HG03025 (cell line): ENCODE measurements around the gene KSR1.
"Not testable (repeated sequence)": the region's sequence is repeated elsewhere in the genome, so short reads cannot be mapped to it uniquely, and the experiment has no call there.

Experiments
- ATAC-seq: cut with Tn5 transposase; IDR thresholded peaks from one replicate; pipeline ENCODE4 v1.9.1; 2021; ENCODE audit warnings: mild to moderate bottlenecking, moderate library complexity; ENCODE audit not compliant: unreplicated experiment, low FRiP score

KSR1 gene

GRCh38 chr17:27425991-27426390 lies 30.3 kb upstream of the KSR1 start:
- ATAC-seq, result no peak

- ATAC-seq, result not testable (repeated sequence)
Measured at GRCh38 chr17:27426471-27426870, 29.8 kb upstream of the KSR1 start.

- ATAC-seq, result not testable (repeated sequence)
Measured at GRCh38 chr17:27427166-27427862, 28.9 kb upstream of the KSR1 start.

GRCh38 chr17:27428781-27429505 lies 27.3 kb upstream of the KSR1 start:
- no peak for ATAC-seq

DNA sequence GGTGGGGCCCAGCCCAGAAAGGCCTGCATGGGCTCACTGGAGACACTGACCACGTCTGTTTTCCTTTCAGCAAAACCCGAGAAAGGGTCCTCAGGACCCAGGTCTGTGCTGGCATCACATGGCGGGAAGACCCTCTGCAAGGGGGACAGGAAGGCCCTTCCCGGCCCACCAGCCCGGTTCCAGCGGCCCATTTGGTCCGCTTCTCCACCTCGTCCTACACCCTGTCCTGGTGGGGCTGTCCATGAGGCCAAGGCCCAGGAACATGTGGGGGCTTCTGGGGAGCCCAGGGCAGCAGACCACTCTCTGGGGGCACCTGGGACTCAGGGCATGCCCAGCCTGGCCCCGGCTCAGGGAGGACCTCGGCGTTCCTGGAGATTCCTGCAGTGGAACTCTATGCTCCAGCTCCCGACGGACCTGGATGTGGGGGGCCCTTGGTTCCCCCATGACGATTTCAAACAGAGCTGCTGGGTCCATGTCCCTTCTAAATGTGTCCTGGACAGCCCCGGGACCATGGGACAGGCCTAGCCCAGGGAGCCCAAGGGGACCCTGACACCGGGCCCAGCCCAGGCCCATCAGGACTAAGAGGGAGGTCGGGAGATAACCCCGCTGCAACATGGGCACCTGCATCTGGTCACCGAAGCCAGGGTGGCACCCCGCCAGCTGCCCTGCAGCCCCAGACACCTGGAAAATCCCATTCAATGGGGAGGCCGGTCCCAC lies 26.4 kb upstream of the KSR1 start:
- no peak for ATAC-seq

DNA sequence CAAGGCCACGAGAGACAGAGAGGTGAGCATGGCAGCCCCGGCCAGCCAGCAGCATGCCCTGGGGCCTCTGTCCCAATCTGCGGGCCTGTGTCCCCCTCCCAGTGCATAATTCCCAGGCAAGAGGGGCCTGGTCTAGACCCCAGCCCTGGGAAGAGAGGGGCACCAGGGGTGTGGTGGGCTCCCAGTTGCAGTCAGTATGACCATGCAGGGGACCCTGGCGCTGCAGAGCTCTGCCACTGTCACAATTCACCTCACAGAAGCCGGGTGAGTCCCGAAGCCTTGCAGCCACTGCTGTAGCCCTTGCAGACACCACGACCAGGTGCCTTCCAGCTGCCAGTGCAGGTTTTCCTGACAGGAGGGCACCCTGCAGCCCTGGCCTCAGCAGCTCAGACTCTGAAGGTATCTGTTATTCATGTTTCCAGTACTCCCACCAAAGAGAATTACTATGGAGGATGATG lies 25.8 kb upstream of the KSR1 start:
- no peak for ATAC-seq

DNA sequence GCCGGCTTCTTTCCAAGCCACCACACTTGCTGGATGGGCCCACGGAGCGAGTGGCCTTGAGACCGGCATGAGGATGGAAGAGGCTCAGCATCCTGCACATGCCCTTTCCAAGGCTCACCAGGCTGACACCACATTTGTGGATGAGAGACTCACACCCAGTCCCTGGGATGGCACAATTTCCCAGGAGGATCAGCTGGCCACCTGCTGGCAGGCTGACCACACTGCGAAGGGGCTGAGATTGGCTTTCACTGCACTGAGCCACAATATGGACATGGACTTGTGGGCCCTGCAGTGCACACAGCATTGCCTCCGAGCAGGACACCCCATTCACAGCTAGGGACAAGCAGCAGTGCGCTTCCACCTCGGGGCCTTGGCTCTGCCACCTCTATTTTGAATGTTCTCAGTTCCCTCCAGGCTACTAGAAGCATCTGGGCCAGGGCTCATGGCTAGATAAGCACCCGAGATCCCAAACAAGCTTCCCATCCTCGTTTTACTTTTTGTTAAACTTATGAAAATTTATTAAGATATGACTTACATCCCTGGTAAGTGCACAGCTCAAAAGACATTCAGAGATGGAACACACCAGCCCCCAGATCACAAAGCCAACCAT lies 25.3 kb upstream of the KSR1 start:
- ATAC-seq, result no peak

GRCh38 chr17:27433521-27433920 lies 22.7 kb upstream of the KSR1 start:
- ATAC-seq, result no peak

GRCh38 chr17:27435431-27436070 lies 20.7 kb upstream of the KSR1 start:
- not testable (repeated sequence) for ATAC-seq

DNA sequence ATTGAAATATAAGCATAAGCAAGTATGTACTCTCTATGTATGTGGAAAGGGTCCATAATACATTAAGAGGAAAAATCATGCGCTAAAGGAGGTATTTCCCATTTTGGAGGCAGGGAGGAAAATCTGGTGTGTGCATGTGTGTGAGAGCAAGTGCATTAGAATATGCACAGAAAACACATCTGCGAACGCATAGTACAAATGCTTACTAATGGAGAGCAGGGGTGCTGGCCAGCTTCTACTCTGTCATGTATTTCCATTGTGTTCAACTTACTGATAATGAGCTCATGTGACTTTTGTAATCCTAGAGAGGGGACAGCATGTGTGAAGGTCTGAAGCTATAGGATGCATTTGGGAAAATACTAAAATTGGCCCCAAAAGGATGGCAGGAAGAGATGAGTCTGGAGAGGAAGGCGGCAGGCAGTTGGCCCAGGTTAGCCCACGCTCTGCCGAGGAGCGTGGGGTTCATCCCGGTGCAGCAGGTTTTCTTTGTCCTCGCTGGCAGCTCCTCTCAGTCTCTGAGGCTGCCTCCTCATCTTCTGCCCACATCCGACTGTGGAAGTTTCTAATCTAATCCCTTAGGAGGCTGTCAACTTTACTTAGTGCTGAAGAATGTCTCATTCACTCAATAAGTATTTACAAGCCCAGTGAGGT lies 17.8 kb upstream of the KSR1 start:
- no peak for ATAC-seq

DNA sequence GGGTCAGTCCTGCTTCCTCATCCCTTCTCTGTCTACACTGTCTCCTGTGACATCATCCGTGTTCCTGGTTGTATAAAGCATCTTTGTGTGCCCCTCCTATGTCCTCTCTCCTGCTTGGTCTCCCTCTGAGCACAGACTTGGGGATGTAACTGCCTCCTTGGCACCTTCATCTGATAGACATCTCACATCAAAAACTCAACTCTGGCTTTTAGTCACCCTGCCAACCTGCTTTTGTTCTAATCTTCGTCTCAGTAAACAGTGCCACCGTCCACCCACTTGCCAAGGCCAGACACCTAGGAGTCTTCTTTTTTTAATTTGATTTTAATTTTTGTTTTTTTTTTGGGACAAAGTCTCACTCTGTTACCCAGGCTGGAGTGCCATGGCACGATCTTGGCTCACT lies 16.9 kb upstream of the KSR1 start:
- no peak for ATAC-seq

- no peak for ATAC-seq
Measured at GRCh38 chr17:27442702-27443101, 13.5 kb upstream of the KSR1 start.

DNA sequence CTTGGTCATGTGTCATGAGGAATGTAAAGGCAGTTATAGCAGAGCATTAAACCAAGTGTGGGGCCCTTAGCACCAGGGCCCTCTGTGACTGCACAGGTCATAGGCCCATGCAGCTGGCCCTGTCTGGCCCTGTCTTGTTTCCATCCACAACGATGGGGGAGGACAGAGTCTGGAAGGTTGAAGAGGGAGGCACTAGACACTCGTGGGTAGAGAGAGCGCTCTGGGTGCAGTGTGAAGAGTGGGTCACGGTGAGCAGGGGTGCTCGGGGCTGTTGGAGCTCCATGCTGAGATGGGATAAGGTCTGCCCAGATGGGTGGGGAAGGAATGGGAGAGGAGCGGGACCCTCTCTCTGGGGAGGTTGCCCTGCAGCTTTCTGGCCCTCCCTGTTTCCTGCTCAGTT lies 12.8 kb upstream of the KSR1 start:
- ATAC-seq, result no peak

DNA sequence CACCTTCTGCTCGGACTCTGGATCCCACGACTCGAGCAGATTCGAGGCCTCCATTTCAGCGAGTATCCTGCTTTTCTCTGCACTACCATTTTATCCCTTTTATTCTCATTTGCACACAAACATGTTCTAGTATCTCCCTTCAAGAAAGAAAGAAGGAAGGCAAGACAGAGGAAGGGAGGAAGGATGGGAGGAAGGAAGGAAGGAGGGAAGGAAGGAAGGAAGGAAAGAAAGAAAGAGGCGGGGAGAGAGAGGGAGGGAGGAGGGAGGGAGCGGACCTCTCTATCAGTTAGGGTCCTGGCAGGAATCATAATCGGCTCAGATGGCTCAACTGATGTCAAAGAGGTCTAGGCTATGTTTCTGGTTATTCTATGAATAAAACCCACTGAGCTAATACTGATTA lies 10.3 kb upstream of the KSR1 start:
- no peak for ATAC-seq

DNA sequence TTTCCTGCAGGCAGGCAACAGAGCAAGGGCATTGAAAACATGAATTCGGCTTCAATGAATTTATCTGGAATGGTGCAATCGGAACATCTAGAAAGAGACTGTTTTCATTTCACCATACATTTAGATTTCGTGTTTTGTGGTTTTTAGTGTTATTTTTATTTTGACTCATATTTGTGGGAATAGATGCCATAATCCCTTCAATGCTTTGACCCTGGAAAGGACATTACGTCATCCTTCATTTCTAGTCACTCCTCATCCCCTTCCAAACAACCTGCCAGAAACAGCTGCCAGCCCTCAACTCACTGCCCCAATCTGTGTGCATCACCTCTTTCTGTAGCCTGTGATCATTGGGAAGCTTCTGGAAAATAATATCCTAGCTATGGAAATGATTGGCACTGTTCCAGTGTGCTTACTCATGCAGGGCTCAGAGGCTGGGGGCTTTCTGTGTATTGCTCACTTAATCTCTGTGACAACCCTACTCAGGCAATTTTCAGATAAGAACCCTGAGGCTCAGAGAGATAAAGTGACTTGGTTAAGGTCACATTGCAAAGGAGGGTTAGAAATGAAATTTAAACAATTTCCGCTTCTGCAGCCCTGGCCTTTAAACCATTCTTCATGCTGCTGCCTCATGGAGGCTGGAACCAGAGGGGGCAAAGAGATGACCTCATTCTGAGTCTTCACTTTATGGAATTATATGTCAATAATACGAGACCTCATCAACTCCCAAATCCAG lies 9.5 kb upstream of the KSR1 start:
- ATAC-seq, result no peak

- not testable (repeated sequence) for ATAC-seq
Measured at GRCh38 chr17:27448534-27448933, 7.7 kb upstream of the KSR1 start.

DNA sequence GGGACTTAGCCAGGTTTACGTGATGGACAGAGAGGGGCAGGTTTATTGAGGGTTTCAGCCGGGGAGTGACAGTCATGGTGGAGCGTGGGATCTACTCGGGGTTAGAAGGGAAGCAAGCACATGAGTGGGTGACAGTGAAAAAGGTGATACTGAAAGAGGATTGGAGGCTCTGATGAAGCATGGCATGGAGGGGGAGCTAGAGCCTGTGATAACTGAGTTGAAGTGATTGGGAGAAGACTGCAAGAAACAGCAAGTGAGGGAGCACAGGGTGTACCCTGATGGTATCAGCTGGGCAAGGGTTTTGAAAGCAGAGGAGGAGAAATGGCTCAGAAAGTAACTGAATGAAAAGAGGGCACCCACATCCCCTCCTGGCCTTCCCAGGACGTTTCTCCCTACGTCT lies 6.7 kb upstream of the KSR1 start:
- no peak for ATAC-seq

DNA sequence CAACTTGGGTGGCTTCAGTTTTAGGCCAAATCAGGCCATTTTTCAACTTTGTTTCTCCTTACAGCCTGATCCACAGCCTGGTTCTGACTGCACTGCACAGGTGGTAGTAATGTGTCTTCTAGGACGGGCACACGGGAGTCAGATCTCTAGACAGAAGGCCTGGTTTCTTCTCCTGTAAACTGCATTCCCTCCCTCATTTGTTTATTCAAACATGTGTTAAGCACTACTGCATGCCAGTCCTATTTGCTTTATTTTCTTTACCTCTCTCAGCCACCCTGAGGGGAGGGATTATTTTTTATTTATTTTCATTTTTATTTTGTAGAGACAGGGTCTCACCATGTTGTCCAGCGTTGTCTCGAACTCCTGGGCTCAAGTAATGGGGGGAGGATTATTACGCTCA lies 6.3 kb upstream of the KSR1 start:
- no peak for ATAC-seq

GRCh38 chr17:27450416-27450815 lies 5.8 kb upstream of the KSR1 start:
- ATAC-seq, result no peak
